Occipital lobe (tissue), 3 donors: ENCODE results near the gene CDH1. TPM values are rescaled to one million over a fixed set of nuclear protein-coding genes. Genes with fewer than 3 reads are reported as not detected.

Experiments used
- DNase-seq: peaks from one replicate; lab custom pipeline; 2025; lab: John Stamatoyannopoulos, UW
- small RNA-seq: library from RNA; depleted of rRNA; stranded (forward); fragments of <200 nt; gene quantifications from one replicate; pipeline ENCODE3, GENCODE V24; 2014
- total RNA-seq: library from RNA; depleted of rRNA; stranded (reverse); fragments of >200 nt; gene quantifications from one replicate; pipeline ENCODE4 v1.2.3, GENCODE V29; 2014

The CDH1 gene
- total RNA-seq, 1 donor from 2014 or later, result 1.1 TPM

DNA sequence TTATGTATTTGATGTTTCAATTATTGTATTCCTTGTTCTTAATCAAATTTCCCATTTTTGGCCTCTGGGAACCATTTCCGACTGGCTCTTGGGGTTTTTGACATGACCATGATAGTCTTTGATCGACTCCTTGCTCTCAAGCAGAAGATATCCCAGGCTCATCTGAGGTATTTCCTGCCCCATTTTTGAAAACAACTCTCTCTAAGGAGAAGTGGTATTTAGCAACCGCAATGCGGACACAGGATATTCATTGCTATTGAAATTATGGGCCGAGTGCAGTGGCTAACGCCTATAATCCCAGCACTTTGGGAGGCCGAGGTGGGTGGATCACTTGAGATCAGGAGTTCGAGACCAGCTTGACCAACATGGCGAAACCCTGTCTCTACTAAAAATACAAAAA is 111.7 kb downstream of the CDH1 start:
- no peak for DNase-seq

DNA sequence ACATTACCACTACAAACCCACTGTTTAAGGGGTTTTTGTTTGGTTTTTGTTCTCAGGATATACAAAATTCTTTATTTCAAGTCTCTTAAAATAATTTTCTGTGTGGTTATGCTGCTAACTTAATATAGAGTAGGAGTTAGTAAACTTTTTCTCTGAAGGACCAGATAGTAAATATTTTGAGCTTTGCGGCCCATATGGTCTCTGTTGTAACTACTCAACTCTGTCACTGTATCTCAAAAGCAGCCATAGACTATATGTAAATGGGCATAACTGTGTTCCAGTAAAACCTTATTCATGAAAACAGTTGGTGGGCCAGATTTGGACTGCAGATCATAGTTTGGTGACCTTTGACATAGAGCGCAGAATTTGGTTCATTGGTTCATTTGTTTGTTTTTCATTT is 113.4 kb downstream of the CDH1 start:
- no peak for DNase-seq

DNA sequence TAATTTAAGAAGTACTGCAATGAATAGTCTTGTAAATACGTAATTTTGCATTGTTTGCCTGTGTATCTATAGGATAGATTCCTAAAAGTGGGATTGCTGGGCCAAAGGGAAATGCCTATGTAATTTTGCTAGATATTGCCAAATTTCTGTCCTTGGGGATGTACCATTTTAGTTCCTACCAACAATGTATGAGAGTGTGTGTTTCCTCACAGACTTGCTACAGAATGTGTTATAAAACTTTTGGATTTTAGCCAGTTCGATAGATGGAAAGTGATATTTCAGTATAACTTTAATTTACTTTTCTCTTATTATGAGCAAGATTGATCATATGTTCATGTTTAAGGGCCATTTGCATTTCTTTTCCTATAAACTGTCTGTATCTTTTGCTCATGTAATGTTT is 114.5 kb downstream of the CDH1 start:
- no peak for DNase-seq

DNA sequence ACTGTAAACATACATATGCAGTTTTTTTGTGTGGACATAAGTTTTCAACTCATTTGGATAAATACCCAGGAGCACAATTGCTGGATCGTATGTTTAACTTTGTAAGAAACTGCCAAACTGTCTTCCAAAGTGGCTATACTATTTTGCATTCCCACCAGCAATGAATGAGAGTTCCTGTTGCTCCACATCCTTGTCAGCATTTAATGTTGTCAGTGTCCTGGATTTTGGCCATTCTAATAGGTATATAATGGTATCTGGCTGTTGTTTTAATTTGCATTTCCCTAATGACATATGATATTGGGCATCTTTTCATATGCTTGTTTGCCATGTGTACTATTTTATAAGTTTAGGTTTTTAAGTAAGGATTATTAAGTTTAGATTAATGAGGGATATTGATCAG is 120.4 kb downstream of the CDH1 start:
- DNase-seq, result no peak

DNA sequence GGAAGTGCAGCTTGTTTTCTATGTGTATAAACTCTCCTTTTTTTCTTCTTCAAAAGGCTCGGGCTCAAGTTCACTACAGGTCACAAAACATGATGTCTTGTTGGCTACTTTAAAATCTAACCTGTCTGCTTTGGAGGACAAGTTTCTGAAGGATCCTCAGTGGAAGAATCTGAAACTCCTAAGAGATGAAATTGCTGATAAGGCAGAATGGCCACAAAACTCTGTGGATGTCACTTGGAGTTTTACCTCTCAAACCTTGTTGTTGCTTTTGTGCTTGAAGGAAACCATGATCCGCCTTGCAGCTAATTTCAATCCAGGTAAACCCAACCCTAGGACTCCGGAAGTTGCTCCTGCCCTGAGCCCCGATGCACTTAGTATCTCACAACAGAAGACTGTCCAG is 122.7 kb downstream of the CDH1 start:
- no peak for DNase-seq

DNA sequence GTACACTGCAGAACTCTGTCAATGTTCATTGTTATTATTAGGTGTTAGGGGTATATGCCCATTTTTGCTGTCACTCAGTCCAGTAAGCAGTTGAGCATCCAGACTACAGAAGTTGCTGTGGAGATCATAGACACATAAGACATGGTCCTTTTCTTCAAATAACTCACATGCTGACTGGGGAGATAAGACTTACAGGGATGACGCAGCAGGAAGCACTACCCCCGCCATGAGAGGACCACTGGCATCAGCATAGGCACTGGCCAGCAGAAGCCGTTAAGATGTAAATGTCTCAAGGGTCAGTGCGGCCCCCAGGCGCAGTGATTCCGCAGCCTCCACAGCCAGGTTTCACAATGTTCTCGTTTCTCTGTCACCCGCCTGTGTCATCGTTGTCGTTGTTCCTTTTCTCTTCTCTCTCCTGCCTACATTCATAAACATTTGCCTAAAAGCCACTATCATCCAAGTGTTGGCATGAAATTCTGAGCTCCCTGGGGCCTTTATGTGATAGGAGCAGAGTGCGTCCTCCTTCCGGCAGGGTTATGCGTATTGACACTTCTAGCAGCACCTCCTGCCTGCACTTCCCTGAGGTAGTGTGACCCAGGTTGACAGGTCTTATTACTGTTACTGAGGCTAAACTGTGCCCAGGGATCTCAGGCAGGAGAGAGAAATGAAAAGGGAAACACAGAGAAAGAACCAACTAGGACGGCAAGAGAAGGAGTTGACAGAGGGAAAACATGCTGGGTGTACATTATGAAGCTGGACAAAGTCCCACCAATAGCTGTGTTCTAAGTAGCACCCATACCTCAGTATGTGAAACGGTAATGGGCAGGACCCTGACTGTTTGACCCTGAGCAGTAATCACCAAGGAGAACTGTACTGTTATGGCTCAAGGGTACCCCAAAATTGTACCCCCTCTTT is 124.1 kb downstream of the CDH1 start:
- DNase-seq, result no peak

DNA sequence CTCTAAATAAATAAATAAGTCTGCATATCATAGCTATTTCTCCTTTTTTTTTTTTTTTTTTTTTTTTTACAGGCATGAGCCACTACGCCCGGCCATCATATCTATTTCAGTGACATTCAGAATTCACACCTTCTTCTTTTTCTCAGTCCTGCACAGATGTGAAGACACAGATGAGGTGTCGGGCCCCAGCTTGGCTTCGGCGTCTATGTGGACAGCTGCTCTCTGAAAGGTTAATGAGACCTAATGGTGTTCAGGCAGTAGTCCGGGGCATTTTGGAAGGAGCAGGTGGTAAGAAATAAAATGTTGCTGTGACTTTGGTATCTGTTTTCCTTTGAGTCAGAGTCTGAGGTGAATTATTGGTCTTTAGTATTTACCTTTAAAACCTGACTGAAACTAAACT is 129.8 kb downstream of the CDH1 start:
- DNase-seq, result no peak

DNA sequence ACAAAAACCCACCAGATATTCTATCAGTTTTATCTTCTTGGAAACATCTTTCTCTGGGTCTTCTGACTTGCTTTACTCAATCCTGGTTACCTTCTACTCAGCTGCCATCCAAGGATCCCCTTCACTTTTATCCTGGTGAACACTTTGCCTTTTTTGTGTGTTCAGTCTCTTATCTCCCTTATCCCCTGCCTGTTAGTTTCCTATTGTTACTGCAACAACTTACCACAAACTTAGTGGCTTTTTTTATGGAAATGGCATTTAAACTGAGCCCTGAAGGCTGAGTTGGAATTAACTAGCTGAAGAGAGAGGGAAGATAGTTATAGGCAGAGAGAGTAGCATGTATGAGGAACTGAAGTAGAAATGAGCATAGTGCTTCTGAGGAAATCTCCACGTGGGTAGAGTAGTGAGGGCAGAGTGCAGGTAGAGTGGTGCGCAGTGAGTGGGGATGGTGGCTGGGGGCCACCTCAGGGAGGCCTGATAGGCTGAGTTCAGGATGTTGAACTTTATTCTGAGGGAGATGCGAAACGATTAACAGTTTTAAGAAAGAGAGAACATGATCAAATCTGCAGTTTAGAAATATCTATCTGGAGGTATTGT is 132.5 kb downstream of the CDH1 start:
- DNase-seq, result no peak

DNA sequence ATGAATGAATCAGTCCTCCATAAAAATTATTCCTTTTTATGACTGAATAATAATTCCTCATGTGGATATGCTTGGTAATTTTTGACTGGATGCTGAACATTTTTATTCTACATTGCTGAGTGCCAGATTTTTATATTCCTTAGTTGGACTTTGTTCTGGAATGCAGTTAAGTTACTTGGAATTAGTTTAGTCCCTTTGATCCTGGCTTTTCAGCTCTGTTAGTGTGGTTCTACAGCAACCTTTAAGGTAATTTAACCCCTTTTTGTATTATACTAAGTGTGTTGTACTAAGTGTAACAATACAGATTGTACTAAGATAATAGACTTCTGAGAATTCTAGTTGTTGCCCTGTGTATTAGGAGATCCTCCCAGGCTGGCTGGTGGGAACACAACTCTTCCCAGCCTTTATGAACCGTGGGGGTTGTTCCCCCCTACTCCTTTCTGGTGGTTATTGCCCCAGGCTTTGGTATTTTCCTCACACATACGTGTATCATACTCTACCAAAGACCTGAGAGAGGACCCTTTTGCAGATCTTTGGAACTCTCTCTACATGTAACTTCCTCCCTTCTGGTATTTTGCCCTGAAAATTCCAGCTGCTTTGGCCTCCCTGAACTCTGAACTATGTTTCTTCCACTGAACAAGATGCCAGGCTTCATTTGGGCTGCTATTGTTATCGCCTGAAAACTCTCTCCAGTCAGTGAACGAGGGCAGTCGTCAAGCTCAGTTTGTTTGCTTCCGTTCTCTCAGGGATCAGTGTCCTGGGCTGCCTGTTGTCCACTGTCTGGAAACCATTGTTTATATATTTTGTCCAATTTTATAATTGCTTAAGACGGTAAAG is 136.8 kb downstream of the CDH1 start:
- no peak for DNase-seq

DNA sequence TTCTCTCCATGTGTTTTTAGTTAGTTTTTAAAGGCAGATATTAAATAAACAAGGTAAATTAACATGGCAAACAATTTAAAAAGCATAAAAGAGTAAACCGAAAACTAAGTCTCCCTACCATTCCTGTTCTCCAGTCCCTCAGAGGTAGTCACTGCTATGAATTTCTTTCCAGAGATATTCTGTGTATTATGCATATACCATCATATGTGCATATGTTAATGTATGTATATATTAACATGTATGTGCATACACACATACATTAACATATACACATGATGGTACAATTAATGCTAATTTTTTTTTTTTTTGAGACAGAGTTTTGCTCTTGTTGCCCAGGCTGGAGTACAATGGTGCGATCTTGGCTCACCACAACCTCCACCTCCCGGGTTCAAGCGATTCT is 138.8 kb downstream of the CDH1 start:
- DNase-seq, result no peak

DNA sequence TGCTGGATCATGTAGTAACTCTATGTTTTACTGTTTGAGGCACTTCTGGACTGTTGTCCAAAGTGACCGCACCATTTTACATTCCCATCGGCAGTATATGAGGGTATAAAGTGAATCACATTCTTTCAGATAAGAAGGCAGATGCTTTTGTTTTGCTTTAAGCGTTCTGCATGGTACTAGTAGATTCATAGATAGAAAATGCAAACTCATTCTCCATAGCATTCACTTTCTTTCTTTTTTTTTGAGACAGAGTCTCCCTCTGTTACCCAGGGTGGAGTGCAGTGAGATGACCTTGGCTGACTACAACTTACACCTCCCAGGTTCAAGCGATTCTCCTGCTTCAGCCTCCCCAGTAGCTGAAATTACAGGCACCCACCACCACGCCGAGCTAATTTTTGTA is 146.6 kb downstream of the CDH1 start:
- no peak for DNase-seq

DNA sequence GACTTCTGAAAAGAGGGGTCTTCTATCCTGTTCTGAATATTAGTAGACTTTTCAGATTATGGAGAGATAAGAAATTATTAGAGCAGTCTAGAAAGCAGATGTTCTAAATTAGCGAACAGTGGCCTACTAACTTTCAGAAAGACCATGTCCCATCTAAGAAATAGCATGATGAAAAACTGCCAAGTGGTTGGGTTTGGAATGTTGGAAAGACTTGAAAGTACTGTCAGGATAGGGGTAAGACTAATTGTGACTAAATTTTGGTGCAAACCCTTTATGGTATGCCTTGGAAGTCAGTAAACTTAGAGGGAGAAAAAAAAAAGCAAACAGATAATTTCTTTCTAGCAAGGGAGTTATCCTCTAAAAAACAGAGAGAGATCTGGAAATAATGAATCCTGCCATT is 147.3 kb downstream of the CDH1 start:
- no peak for DNase-seq

Small RNA genes lying within 50 kb of the gene (small RNA-seq; reads per million reads assigned to genes)
- not detected for gene RNA5SP429

Other genes starting within 250 kb of the CDH1 start
- gene ZFP90, start 198.0 kb upstream of the CDH1 start, total RNA-seq, result 89.4 TPM
- gene CDH3, start 92.0 kb upstream of the CDH1 start, total RNA-seq, result 7.5 TPM
- gene TANGO6, start 106.2 kb downstream of the CDH1 start, total RNA-seq, result 30.1 TPM